K562 (cell line): Measurements from ENCODE around the gene CMIP. TPM values are rescaled to one million over a fixed set of nuclear protein-coding genes. Genes with fewer than 3 reads are reported as not detected.
A peak's percentile ranks its signal among the peaks of the same experiment; 100 is the strongest.

Experiments
- CLOCK ChIP-seq: fragments of 250-450 bp; sonication (Bioruptor Pico); IDR thresholded peaks from 2 replicates; pipeline ENCODE4 v1.4.0; 2020; ENCODE audit warnings: mild to moderate bottlenecking, moderate library complexity, borderline replicate concordance
- ELK3 ChIP-seq: fragments of 450-650 bp; formaldehyde crosslinking; IDR thresholded peaks from 2 replicates; pipeline ENCODE4 v1.4.0; 2020; ENCODE audit warnings: mild to moderate bottlenecking
- TRIM25 ChIP-seq: fragments of 450-650 bp; IDR thresholded peaks from 2 replicates; pipeline ENCODE4 v1.7.0; 2016; ENCODE audit warnings: borderline replicate concordance
- ZNF146 ChIP-seq: IDR thresholded peaks from one replicate; pipeline ENCODE4 v1.6.1; 2018; ENCODE audit warnings: missing compliant biosample characterization; ENCODE audit not compliant: unreplicated experiment
- ZNF165 ChIP-seq: fragments of 250-450 bp; sonication (Bioruptor Pico); IDR thresholded peaks from 2 replicates; pipeline ENCODE4 v1.4.0; 2020; ENCODE audit warnings: borderline replicate concordance
- ZNF408 ChIP-seq: fragments of 250-450 bp; sonication (Bioruptor Pico); IDR thresholded peaks from 2 replicates; pipeline ENCODE4 v1.4.0; 2020; ENCODE audit warnings: low read depth, mild to moderate bottlenecking, moderate library complexity
- ZNF717 ChIP-seq: fragments of 250-450 bp; sonication (Bioruptor Pico); IDR thresholded peaks from 2 replicates; pipeline ENCODE4 v1.5.0; 2021
- polyA plus RNA-seq, 8 experiments: library from polyadenylated mRNA; depleted of rRNA in 4 of 8; stranded (reverse) in 5 of 8; unstranded in 3 of 8; fragments of >200 nt; fragmentation: Nextera tagmentation in 2 of 8; fragmentation: Illumina TruSeq in 1 of 8; extraction: Ambion mirVana in 2 of 8; extraction: Trizol in 1 of 8; gene quantifications; 2 replicates each; pipeline versions ENCODE4 v1.2.1 to v1.2.3, GENCODE V29; 2011 to 2014; ENCODE audit warnings: inconsistent platforms in 1 of 8, missing spikeins in 1 of 8
- total RNA-seq, 7 experiments: library from RNA; depleted of rRNA in 6 of 7; stranded (reverse); fragments of >200 nt in 6 of 7; fragmentation: Illumina TruSeq in 2 of 7; extraction: Trizol in 2 of 7; gene quantifications; 2 replicates each; pipeline versions ENCODE4 v1.2.1 to v1.2.3, GENCODE V29; 2011 to 2021; ENCODE audit warnings: low replicate concordance in 1 of 7
- TF ChIP-seq, protein P1 (sequence below): fragments of 450-650 bp; IDR thresholded peaks from 2 replicates; pipeline ENCODE4 v1.6.1; 2016; ENCODE audit warnings: antibody characterized with exemption
- TF ChIP-seq, protein P2 (sequence below): fragments of 150-350 bp; conservative IDR thresholded peaks from 2 replicates; pipeline ENCODE4 v1.6.1; 2014; ENCODE audit warnings: low read length
- TF ChIP-seq, protein P3 (sequence below): sonication (generic); formaldehyde crosslinking; IDR thresholded peaks from 2 replicates; pipeline ENCODE4 v1.5.0; 2020; ENCODE audit warnings: missing genetic modification reagents
- TF ChIP-seq, protein P4 (sequence below): fragments of 250-450 bp; sonication (Bioruptor Pico); IDR thresholded peaks from 2 replicates; pipeline ENCODE4 v1.8.0; 2021; ENCODE audit warnings: moderate library complexity, mild to moderate bottlenecking, inconsistent platforms

Gene CMIP
- total and polyA plus RNA-seq, 9 of the 15 experiments (the other 6 are each of a cell fraction or from before 2014, with no cell fraction given), result 0.94 to 82.5 (median 10.3) TPM

DNA sequence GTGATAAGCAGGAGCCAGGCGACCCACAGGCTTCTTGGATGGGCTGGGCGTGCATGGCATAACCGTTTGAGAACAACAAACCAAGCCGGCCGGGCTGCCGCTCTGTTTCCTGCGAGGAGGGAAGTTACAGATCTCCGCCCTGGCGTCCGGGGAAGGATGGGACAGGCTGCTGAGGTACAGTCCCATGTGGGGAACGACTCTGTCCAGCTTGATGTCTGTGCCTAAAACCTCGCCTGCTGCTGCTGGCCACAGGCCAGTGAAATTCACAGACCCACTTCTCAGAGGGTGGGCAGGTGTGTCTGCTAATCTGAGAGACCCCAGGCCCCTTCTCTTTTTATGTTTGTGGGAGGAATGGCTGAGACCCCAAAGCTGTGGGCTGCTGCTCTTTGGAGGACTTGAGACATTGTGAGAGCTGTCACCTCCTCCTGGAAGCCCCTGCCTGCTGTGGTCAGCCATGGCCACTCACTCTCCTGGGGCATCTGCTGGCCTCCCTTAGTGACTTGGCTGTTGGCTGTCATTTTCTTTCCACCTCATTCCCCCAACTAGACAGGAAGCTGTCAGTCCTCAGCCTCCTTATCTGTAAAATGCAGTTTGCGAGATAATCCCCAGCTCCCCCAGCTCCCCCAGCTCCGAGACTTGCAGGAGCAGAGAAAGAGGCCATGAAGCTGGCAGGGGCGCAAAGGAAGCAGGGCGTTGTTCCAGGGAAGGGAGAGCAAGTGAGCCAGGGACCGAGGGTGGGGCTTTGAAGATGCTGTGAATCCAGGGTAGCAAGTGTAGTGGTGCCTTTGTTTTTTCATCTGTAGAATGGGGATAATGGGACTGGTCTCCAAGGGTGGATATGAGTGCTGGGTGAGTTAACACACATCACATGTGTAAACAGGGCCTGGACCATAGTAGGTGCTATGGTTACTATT lies 51.0 kb downstream of the CMIP start (continued):
- TF ChIP-seq, protein P1, sequence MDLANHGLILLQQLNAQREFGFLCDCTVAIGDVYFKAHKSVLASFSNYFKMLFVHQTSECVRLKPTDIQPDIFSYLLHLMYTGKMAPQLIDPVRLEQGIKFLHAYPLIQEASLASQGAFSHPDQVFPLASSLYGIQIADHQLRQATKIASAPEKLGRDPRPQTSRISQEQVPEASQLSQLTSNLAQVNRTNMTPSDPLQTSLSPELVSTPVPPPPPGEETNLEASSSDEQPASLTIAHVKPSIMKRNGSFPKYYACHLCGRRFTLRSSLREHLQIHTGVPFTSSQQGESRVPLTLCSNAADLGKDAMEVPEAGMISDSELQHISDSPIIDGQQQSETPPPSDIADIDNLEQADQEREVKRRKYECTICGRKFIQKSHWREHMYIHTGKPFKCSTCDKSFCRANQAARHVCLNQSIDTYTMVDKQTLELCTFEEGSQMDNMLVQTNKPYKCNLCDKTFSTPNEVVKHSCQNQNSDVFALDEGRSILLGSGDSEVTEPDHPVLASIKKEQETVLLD, result peak; percentile 86
- no peak for TF ChIP-seq ZNF408 (CRISPR knock-in tag)
- TF ChIP-seq ELK3, result no peak
- TF ChIP-seq TRIM25, result no peak
- TF ChIP-seq ZNF146 (CRISPR knock-in tag), result no peak
- TF ChIP-seq, protein P2, sequence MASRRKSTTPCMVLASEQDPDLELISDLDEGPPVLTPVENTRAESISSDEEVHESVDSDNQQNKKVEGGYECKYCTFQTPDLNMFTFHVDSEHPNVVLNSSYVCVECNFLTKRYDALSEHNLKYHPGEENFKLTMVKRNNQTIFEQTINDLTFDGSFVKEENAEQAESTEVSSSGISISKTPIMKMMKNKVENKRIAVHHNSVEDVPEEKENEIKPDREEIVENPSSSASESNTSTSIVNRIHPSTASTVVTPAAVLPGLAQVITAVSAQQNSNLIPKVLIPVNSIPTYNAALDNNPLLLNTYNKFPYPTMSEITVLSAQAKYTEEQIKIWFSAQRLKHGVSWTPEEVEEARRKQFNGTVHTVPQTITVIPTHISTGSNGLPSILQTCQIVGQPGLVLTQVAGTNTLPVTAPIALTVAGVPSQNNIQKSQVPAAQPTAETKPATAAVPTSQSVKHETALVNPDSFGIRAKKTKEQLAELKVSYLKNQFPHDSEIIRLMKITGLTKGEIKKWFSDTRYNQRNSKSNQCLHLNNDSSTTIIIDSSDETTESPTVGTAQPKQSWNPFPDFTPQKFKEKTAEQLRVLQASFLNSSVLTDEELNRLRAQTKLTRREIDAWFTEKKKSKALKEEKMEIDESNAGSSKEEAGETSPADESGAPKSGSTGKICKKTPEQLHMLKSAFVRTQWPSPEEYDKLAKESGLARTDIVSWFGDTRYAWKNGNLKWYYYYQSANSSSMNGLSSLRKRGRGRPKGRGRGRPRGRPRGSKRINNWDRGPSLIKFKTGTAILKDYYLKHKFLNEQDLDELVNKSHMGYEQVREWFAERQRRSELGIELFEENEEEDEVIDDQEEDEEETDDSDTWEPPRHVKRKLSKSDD, result 0 out of 2 replicates have a peak, but pooled peaks have one; percentile 14
- TF ChIP-seq ZNF717, result no peak
- peak; percentile 84; the same call in 1 of the 2 replicates for TF ChIP-seq ZNF165 (CRISPR knock-in tag)
- TF ChIP-seq CLOCK, result no peak
- TF ChIP-seq, protein P3, sequence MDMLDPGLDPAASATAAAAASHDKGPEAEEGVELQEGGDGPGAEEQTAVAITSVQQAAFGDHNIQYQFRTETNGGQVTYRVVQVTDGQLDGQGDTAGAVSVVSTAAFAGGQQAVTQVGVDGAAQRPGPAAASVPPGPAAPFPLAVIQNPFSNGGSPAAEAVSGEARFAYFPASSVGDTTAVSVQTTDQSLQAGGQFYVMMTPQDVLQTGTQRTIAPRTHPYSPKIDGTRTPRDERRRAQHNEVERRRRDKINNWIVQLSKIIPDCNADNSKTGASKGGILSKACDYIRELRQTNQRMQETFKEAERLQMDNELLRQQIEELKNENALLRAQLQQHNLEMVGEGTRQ (CRISPR knock-in tag), result no peak
- TF ChIP-seq, protein P4, sequence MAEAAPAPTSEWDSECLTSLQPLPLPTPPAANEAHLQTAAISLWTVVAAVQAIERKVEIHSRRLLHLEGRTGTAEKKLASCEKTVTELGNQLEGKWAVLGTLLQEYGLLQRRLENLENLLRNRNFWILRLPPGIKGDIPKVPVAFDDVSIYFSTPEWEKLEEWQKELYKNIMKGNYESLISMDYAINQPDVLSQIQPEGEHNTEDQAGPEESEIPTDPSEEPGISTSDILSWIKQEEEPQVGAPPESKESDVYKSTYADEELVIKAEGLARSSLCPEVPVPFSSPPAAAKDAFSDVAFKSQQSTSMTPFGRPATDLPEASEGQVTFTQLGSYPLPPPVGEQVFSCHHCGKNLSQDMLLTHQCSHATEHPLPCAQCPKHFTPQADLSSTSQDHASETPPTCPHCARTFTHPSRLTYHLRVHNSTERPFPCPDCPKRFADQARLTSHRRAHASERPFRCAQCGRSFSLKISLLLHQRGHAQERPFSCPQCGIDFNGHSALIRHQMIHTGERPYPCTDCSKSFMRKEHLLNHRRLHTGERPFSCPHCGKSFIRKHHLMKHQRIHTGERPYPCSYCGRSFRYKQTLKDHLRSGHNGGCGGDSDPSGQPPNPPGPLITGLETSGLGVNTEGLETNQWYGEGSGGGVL (CRISPR knock-in tag), result no peak
